GM21390 (cell line): ENCODE measurements around the gene OR51T1.
"Not testable (repeated sequence)": the region's sequence is repeated elsewhere in the genome, so short reads cannot be mapped to it uniquely, and the experiment has no call there.

Experiments used
- ATAC-seq: cut with Tn5 transposase; IDR thresholded peaks from one replicate; pipeline ENCODE4 v1.9.1; 2021; ENCODE audit not compliant: unreplicated experiment

The OR51T1 gene

GRCh38 chr11:4881860-4882500, at the start of gene OR51T1:
Gene OR51T1 (plus strand): TSS chr11:4881900. CDS start chr11:4881900, 0 bp downstream.
- no peak for ATAC-seq

- no peak for ATAC-seq
Measured at GRCh38 chr11:4839851-4840549, 41.7 kb upstream of the OR51T1 start.

GRCh38 chr11:4848908-4849532, 32.7 kb upstream of the OR51T1 start, which contains the start of gene OR51S1:
Gene OR51S1 (minus strand): TSS chr11:4849208. CDS start chr11:4849208, 0 bp downstream.
- no peak for ATAC-seq

- ATAC-seq = no peak
Measured at GRCh38 chr11:4851033-4851432, 30.7 kb upstream of the OR51T1 start.

- not testable (repeated sequence) for ATAC-seq
Measured at GRCh38 chr11:4854286-4854685, 27.4 kb upstream of the OR51T1 start.

- ATAC-seq = no peak
Measured at GRCh38 chr11:4862447-4863236, 19.1 kb upstream of the OR51T1 start.

- no peak for ATAC-seq
Measured at GRCh38 chr11:4863876-4864275, 17.8 kb upstream of the OR51T1 start.

- ATAC-seq = no peak
Measured at GRCh38 chr11:4865855-4866254, 15.8 kb upstream of the OR51T1 start.

GRCh38 chr11:4881188-4881587, 512 bp upstream of the OR51T1 start:
- no peak for ATAC-seq

- ATAC-seq = no peak
Measured at GRCh38 chr11:4882543-4882942, 843 bp downstream of the OR51T1 start.

- no peak for ATAC-seq
Measured at GRCh38 chr11:4884361-4884760, 2.7 kb downstream of the OR51T1 start.

- no peak for ATAC-seq
Measured at GRCh38 chr11:4886186-4886585, 4.5 kb downstream of the OR51T1 start.

- no peak for ATAC-seq
Measured at GRCh38 chr11:4887591-4887990, 5.9 kb downstream of the OR51T1 start.

- ATAC-seq = no peak
Measured at GRCh38 chr11:4890279-4890678, 8.6 kb downstream of the OR51T1 start.

GRCh38 chr11:4891996-4892640, 10.4 kb downstream of the OR51T1 start:
- no peak for ATAC-seq

GRCh38 chr11:4903484-4903883, 21.8 kb downstream of the OR51T1 start, which contains the start of gene OR51A7:
Gene OR51A7 (plus strand): TSS chr11:4903783. CDS start chr11:4907370, 3,587 bp downstream.
- ATAC-seq = no peak

- no peak for ATAC-seq
Measured at GRCh38 chr11:4916581-4916980, 34.9 kb downstream of the OR51T1 start.

- ATAC-seq = no peak
Measured at GRCh38 chr11:4919250-4919649, 37.5 kb downstream of the OR51T1 start, which contains the start of gene OR51G2. Gene OR51G2 (minus strand): TSS chr11:4919350. CDS start chr11:4915663, 3,687 bp downstream.

GRCh38 chr11:4921796-4922195, 40.1 kb downstream of the OR51T1 start:
- no peak for ATAC-seq

GRCh38 chr11:4922304-4922703, 40.6 kb downstream of the OR51T1 start:
- ATAC-seq = no peak

GRCh38 chr11:4924239-4924638, 42.5 kb downstream of the OR51T1 start, which contains the start of gene OR51G1:
Gene OR51G1 (minus strand): TSS chr11:4924339. CDS start chr11:4924339, 0 bp downstream.
- no peak for ATAC-seq
